ENCODE measurements around the gene RELL1. TPM values are rescaled to one million over a fixed set of nuclear protein-coding genes. Genes with fewer than 3 reads are reported as not detected.

Gene RELL1
- total RNA-seq, 2 experiments from 2014 or later: 13.8 to 15.3 TPM

GRCh38 chr4:37725718-37726117, 39.5 kb upstream of the RELL1 start:
- H3K9me3 Mint-ChIP-seq: no peaks in the 10 kb centered on the region
- no peak overlapping the region for H3K4me3 Mint-ChIP-seq
- H3K36me3 Mint-ChIP-seq (ENCODE audit: low read depth): no peaks in the 10 kb centered on the region
- CTCF ChIA-PET: no interaction called here
- H3K27me3 Mint-ChIP-seq: no peaks in the 10 kb centered on the region
- TF ChIP-seq CTCF (IDR thresholded peaks at IDR 0.05): no peak
- DNase-seq (no peak), ATAC-seq (no peak)
- POLR2A ChIA-PET: no interaction called here
- intact Hi-C loops (cut with micrococcal nuclease): no loop called here
- peaks cover 16% of the 10 kb centered on the region for H3K4me1 Mint-ChIP-seq (ENCODE audit: low read depth)
- no peak overlapping the region for H3K27ac Mint-ChIP-seq

GRCh38 chr4:37723067-37723466, 36.9 kb upstream of the RELL1 start:
- Mint-ChIP-seq H3K4me1 (ENCODE audit: low read depth) (peaks cover 15% of the 10 kb centered on the region), H3K27ac (no peak overlapping the region), H3K4me3 (no peak overlapping the region), H3K9me3 (no peaks in the 10 kb centered on the region), H3K36me3 (ENCODE audit: low read depth) (no peaks in the 10 kb centered on the region), H3K27me3 (no peaks in the 10 kb centered on the region)
- CTCF ChIA-PET: no interaction called here
- DNase-seq (no peak), ATAC-seq (no peak)
- no peak for TF ChIP-seq CTCF (IDR thresholded peaks at IDR 0.05)
- POLR2A ChIA-PET: no interaction called here
- intact Hi-C loops (cut with micrococcal nuclease): no loop called here

- ChIA-PET CTCF (interaction anchor here (1.0 kb wide), 1 partner anchor 8 kb away, joined by 3 read pairs; no protein-coding TSS in a partner anchor), POLR2A (interaction anchor here (1.0 kb wide), 1 partner anchor 69 kb away, joined by 3 read pairs; no protein-coding TSS in a partner anchor)
- Mint-ChIP-seq H3K27me3 (no peaks in the 10 kb centered on the region), H3K4me1 (ENCODE audit: low read depth) (peaks cover 11% of the 10 kb centered on the region), H3K27ac (no peak overlapping the region), H3K36me3 (ENCODE audit: low read depth) (no peaks in the 10 kb centered on the region), H3K4me3 (no peak overlapping the region), H3K9me3 (no peaks in the 10 kb centered on the region)
- DNase-seq (no peak), ATAC-seq (peak; percentile 34)
- intact Hi-C loops (cut with micrococcal nuclease): no loop called here
- no peak for TF ChIP-seq CTCF (IDR thresholded peaks at IDR 0.05)
These were observed 35.9 kb upstream of the RELL1 start for GRCh38 chr4:37721995-37722638.

GRCh38 chr4:37719021-37719420, 32.8 kb upstream of the RELL1 start:
- H3K27me3 Mint-ChIP-seq: no peaks in the 10 kb centered on the region
- ChIA-PET CTCF (no interaction called here), POLR2A (no interaction called here)
- H3K9me3 Mint-ChIP-seq: no peaks in the 10 kb centered on the region
- H3K4me1 Mint-ChIP-seq (ENCODE audit: low read depth): peaks cover 19% of the 10 kb centered on the region
- TF ChIP-seq CTCF (IDR thresholded peaks at IDR 0.05): no peak
- no peak overlapping the region for H3K27ac Mint-ChIP-seq
- DNase-seq: no peak
- H3K36me3 Mint-ChIP-seq (ENCODE audit: low read depth): no peaks in the 10 kb centered on the region
- intact Hi-C loops (cut with micrococcal nuclease): no loop called here
- H3K4me3 Mint-ChIP-seq: no peak overlapping the region
- no peak for ATAC-seq

GRCh38 chr4:37717576-37717975, 31.4 kb upstream of the RELL1 start:
- Mint-ChIP-seq H3K27me3 (no peaks in the 10 kb centered on the region), H3K27ac (no peak overlapping the region), H3K9me3 (no peaks in the 10 kb centered on the region), H3K36me3 (ENCODE audit: low read depth) (no peaks in the 10 kb centered on the region), H3K4me1 (ENCODE audit: low read depth) (peaks cover 13% of the 10 kb centered on the region), H3K4me3 (no peak overlapping the region)
- ChIA-PET CTCF (no interaction called here), POLR2A (no interaction called here)
- no peak for TF ChIP-seq CTCF (IDR thresholded peaks at IDR 0.05)
- no peak for DNase-seq
- intact Hi-C loops (cut with micrococcal nuclease): no loop called here
- no peak for ATAC-seq
